K562 (cell line): ENCODE results near the gene ZP1. TPM values are rescaled to one million over a fixed set of nuclear protein-coding genes. Genes with fewer than 3 reads are reported as not detected.

Experiments
- MAZ ChIP-seq, 2 experiments: fragments of 450-650 bp in 1 of 2; sonication (generic) in 1 of 2; formaldehyde crosslinking; IDR thresholded peaks in 1 of 2; conservative IDR thresholded peaks in 1 of 2; 2 replicates each; pipeline versions ENCODE4 v1.4.0 to v1.5.0; 2020; ENCODE audit warnings: mild to moderate bottlenecking in 1 of 2, missing genetic modification reagents in 1 of 2
- NR4A1 ChIP-seq, 2 experiments: fragments of 250-450 bp in 1 of 2; fragments of 450-650 bp in 1 of 2; sonication (Bioruptor Pico) in 1 of 2; IDR thresholded peaks; 2 replicates each; pipeline versions ENCODE4 v1.4.0 to v1.6.1; 2016 to 2020; ENCODE audit warnings: mild to moderate bottlenecking in 2 of 2, missing compliant biosample characterization in 1 of 2, missing genetic modification characterization in 1 of 2, moderate library complexity in 1 of 2
- NRF1 ChIP-seq, 2 experiments: fragments of 450-650 bp; IDR thresholded peaks in 1 of 2; conservative IDR thresholded peaks in 1 of 2; 2 replicates each; pipeline ENCODE4 v1.6.1; 2014; ENCODE audit warnings: mild to moderate bottlenecking in 2 of 2
- PHF21A ChIP-seq: fragments of 450-650 bp; IDR thresholded peaks from 2 replicates; pipeline ENCODE4 v1.6.1; 2017; ENCODE audit warnings: low read depth, borderline replicate concordance
- POLR2H ChIP-seq: IDR thresholded peaks from 2 replicates; pipeline ENCODE4 v1.6.1; 2016; ENCODE audit warnings: missing genetic modification characterization, low read depth, mild to moderate bottlenecking, control low read depth, missing compliant biosample characterization, moderate library complexity
- PTTG1 ChIP-seq: fragments of 450-650 bp; IDR thresholded peaks from 2 replicates; pipeline ENCODE4 v1.6.1; 2016; ENCODE audit warnings: low read depth, mild to moderate bottlenecking, missing genetic modification characterization, missing compliant biosample characterization
- RAD51 ChIP-seq: fragments of 450-650 bp; IDR thresholded peaks from 2 replicates; pipeline ENCODE4 v1.7.1; 2016; ENCODE audit warnings: low read depth, mild to moderate bottlenecking, borderline replicate concordance
- SREBF1 ChIP-seq: fragments of 150-350 bp; IDR thresholded peaks from 2 replicates; pipeline ENCODE4 v1.6.1; 2014; ENCODE audit warnings: antibody characterized with exemption, low read depth, low read length, borderline replicate concordance
- TBP ChIP-seq: optimal IDR thresholded peaks from 2 replicates; pipeline ENCODE3; 2011; ENCODE audit warnings: low read depth, low read length, improper control_type of control experiment
- ZNF57 ChIP-seq: fragments of 450-650 bp; formaldehyde crosslinking; IDR thresholded peaks from 2 replicates; pipeline ENCODE4 v1.4.0; 2020; ENCODE audit warnings: mild to moderate bottlenecking, moderate library complexity
- polyA plus RNA-seq, 8 experiments: library from polyadenylated mRNA; depleted of rRNA in 4 of 8; stranded (reverse) in 5 of 8; unstranded in 3 of 8; fragments of >200 nt; fragmentation: Nextera tagmentation in 2 of 8; fragmentation: Illumina TruSeq in 1 of 8; extraction: Ambion mirVana in 2 of 8; extraction: Trizol in 1 of 8; gene quantifications; 2 replicates each; pipeline versions ENCODE4 v1.2.1 to v1.2.3, GENCODE V29; 2011 to 2014; ENCODE audit warnings: inconsistent platforms in 1 of 8, missing spikeins in 1 of 8
- total RNA-seq, 7 experiments: library from RNA; depleted of rRNA in 6 of 7; stranded (reverse); fragments of >200 nt in 6 of 7; fragmentation: Illumina TruSeq in 2 of 7; extraction: Trizol in 2 of 7; gene quantifications; 2 replicates each; pipeline versions ENCODE4 v1.2.1 to v1.2.3, GENCODE V29; 2011 to 2021; ENCODE audit warnings: low replicate concordance in 1 of 7
- TF ChIP-seq, protein P1 (sequence below): fragments of 450-650 bp; formaldehyde crosslinking; IDR thresholded peaks from 2 replicates; pipeline ENCODE4 v1.4.0; 2020; ENCODE audit warnings: mild to moderate bottlenecking, moderate library complexity
- TF ChIP-seq, protein P2 (sequence below): fragments of 250-450 bp; sonication (Bioruptor Pico); IDR thresholded peaks from 2 replicates; pipeline ENCODE4 v1.9.0; 2021; ENCODE audit warnings: mild to moderate bottlenecking, inconsistent platforms
- TF ChIP-seq, protein P3 (sequence below): sonication (generic); formaldehyde crosslinking; IDR thresholded peaks from 2 replicates; pipeline ENCODE4 v1.8.0; 2022; ENCODE audit warnings: mild to moderate bottlenecking, missing genetic modification reagents

Gene ZP1
- total and polyA plus RNA-seq, 9 of the 15 experiments (the other 6 are each of a cell fraction or from before 2014, with no cell fraction given) = 0.11 to 0.15 TPM; not detected in 7

DNA sequence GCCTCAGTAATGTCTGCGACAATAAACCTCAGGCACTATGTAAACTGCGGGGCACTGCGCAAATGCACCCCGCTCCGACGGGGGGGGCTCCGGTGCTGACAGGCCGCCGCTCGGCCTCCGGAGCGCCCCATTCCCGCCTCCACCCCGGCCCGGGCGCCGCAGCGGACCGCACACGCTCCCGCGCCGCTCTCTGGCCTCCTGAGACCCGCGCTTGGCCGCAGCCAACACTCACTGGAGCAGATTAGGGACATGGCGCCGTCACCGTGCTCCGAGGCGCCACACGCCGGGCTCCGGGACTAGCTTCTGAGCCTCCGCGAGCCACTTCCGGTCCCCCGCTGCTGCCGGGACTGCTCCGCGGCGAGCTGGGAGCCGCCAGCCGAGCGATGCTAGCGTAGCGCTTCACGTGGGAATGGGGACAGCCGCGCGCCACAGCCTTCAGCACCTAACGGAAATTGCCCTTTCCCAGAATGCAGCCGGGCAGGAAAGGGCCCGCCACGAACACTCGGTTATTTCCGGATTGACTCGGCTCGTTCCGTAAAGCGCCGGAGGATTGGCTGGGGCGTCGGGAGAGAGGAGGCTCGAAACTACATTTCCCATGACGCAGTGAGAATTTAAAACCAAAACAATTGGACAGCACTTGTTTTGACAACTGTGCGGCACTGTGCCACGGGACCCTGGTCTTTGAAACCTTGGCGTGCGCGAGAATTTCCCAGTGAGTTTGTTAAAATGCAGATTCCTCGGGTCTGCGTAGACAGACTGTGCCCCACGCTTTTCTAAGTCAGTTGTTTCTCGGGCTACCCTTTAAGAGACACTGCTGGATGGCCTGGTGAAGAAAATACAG is 39.0 kb downstream of the ZP1 start, which contains the start of gene PRPF19 (continued):
- peak; percentile 65 to 66; a peak in 2 of 4 replicates for TF ChIP-seq MAZ (CRISPR knock-in tag; conservative IDR thresholded peaks at IDR 0.05 in 1 of 2, IDR thresholded peaks at IDR 0.05 in 1 of 2)
- TF ChIP-seq POLR2H (tag) = peak; percentile 25; the same call in 1 of the 2 replicates
- TF ChIP-seq, protein P1, sequence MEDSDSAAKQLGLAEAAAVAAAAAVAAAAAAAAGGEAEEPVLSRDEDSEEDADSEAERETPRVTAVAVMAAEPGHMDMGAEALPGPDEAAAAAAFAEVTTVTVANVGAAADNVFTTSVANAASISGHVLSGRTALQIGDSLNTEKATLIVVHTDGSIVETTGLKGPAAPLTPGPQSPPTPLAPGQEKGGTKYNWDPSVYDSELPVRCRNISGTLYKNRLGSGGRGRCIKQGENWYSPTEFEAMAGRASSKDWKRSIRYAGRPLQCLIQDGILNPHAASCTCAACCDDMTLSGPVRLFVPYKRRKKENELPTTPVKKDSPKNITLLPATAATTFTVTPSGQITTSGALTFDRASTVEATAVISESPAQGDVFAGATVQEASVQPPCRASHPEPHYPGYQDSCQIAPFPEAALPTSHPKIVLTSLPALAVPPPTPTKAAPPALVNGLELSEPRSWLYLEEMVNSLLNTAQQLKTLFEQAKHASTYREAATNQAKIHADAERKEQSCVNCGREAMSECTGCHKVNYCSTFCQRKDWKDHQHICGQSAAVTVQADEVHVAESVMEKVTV (CRISPR knock-in tag) = peak; percentile 100
- TF ChIP-seq RAD51 = 0 out of 2 replicates have a peak, but pooled peaks have one; percentile 34
- no peak for TF ChIP-seq SREBF1
- no peak for TF ChIP-seq PTTG1
- TF ChIP-seq NRF1 (conservative IDR thresholded peaks at IDR 0.05 in 1 of 2, IDR thresholded peaks at IDR 0.05 in 1 of 2) = peak; percentile 67 to 69
- no peak for TF ChIP-seq PHF21A
- TF ChIP-seq NR4A1 (CRISPR knock-in tag; IDR thresholded peaks at IDR 0.05) = no peak
- no peak for TF ChIP-seq NR4A1 (tag; IDR thresholded peaks at IDR 0.05)
- TF ChIP-seq, protein P2, sequence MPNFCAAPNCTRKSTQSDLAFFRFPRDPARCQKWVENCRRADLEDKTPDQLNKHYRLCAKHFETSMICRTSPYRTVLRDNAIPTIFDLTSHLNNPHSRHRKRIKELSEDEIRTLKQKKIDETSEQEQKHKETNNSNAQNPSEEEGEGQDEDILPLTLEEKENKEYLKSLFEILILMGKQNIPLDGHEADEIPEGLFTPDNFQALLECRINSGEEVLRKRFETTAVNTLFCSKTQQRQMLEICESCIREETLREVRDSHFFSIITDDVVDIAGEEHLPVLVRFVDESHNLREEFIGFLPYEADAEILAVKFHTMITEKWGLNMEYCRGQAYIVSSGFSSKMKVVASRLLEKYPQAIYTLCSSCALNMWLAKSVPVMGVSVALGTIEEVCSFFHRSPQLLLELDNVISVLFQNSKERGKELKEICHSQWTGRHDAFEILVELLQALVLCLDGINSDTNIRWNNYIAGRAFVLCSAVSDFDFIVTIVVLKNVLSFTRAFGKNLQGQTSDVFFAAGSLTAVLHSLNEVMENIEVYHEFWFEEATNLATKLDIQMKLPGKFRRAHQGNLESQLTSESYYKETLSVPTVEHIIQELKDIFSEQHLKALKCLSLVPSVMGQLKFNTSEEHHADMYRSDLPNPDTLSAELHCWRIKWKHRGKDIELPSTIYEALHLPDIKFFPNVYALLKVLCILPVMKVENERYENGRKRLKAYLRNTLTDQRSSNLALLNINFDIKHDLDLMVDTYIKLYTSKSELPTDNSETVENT (CRISPR knock-in tag) = 0 out of 2 replicates have a peak, but pooled peaks have one; percentile 47
- TF ChIP-seq, protein P3, sequence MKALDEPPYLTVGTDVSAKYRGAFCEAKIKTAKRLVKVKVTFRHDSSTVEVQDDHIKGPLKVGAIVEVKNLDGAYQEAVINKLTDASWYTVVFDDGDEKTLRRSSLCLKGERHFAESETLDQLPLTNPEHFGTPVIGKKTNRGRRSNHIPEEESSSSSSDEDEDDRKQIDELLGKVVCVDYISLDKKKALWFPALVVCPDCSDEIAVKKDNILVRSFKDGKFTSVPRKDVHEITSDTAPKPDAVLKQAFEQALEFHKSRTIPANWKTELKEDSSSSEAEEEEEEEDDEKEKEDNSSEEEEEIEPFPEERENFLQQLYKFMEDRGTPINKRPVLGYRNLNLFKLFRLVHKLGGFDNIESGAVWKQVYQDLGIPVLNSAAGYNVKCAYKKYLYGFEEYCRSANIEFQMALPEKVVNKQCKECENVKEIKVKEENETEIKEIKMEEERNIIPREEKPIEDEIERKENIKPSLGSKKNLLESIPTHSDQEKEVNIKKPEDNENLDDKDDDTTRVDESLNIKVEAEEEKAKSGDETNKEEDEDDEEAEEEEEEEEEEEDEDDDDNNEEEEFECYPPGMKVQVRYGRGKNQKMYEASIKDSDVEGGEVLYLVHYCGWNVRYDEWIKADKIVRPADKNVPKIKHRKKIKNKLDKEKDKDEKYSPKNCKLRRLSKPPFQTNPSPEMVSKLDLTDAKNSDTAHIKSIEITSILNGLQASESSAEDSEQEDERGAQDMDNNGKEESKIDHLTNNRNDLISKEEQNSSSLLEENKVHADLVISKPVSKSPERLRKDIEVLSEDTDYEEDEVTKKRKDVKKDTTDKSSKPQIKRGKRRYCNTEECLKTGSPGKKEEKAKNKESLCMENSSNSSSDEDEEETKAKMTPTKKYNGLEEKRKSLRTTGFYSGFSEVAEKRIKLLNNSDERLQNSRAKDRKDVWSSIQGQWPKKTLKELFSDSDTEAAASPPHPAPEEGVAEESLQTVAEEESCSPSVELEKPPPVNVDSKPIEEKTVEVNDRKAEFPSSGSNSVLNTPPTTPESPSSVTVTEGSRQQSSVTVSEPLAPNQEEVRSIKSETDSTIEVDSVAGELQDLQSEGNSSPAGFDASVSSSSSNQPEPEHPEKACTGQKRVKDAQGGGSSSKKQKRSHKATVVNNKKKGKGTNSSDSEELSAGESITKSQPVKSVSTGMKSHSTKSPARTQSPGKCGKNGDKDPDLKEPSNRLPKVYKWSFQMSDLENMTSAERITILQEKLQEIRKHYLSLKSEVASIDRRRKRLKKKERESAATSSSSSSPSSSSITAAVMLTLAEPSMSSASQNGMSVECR = peak; percentile 92
- peak; percentile 77; the same call in 1 of the 2 replicates for TF ChIP-seq ZNF57 (CRISPR knock-in tag)
- TF ChIP-seq TBP = peak; percentile 83
